Thymus (tissue), 11 donors: ENCODE data around the gene PYGL. TPM values are rescaled to one million over a fixed set of nuclear protein-coding genes. Genes with fewer than 3 reads are reported as not detected.
A peak's percentile ranks its signal among the peaks of the same experiment; 100 is the strongest.
"Not testable (repeated sequence)": the region's sequence is repeated elsewhere in the genome, so short reads cannot be mapped to it uniquely, and the experiment has no call there.

Experiments
- DNase-seq, 9 donors: peaks; one replicate each; pipeline ENCODE4 v3.0.0-alpha.2; 2013; ENCODE audit warnings: low spot score in 9 of 9, low read depth in 6 of 9, missing footprints in 1 of 9
- H3K27ac ChIP-seq, 2 donors: one replicate each; pipeline ENCODE4 v1.5.1; 2013; ENCODE audit warnings: control low read depth in 1 of 2, low read depth in 1 of 2, low read length in 1 of 2, mild to moderate bottlenecking in 1 of 2, moderate library complexity in 1 of 2
- H3K27me3 ChIP-seq, 2 donors: one replicate each; pipeline ENCODE4 v1.5.1; 2013; ENCODE audit warnings: low read length in 1 of 2; ENCODE audit not compliant: control insufficient read depth in 2 of 2, insufficient read depth in 1 of 2
- H3K36me3 ChIP-seq, 2 donors: one replicate each; pipeline ENCODE4 v1.5.1; 2013; ENCODE audit warnings: low read length in 1 of 2, mild to moderate bottlenecking in 1 of 2, moderate library complexity in 1 of 2; ENCODE audit not compliant: control insufficient read depth in 2 of 2, insufficient read depth in 2 of 2
- H3K4me1 ChIP-seq, 2 donors: one replicate each; pipeline ENCODE4 v1.5.1; 2013; ENCODE audit warnings: low read length in 2 of 2; ENCODE audit not compliant: control insufficient read depth in 2 of 2, insufficient read depth in 2 of 2
- H3K4me3 ChIP-seq, 2 donors: one replicate each; pipeline ENCODE4 v1.5.1; 2013; ENCODE audit warnings: low read length in 2 of 2, control low read depth in 1 of 2, mild to moderate bottlenecking in 1 of 2
- H3K9me3 ChIP-seq, 2 donors: one replicate each; pipeline ENCODE4 v1.5.1; 2013; ENCODE audit warnings: low read length in 1 of 2, mild to moderate bottlenecking in 1 of 2; ENCODE audit not compliant: control insufficient read depth in 2 of 2, insufficient read depth in 1 of 2
- WGBS: extraction: QIAGEN DNeasy Blood & Tissue Kit; methylation state at CpG from one replicate; pipeline ENCODE4 v1.1.7; 2013; 5-methylcytosine and 5-hydroxymethylcytosine counted together
- polyA plus RNA-seq: library from polyadenylated mRNA; stranded (reverse); fragments of 200-250 nt; gene quantifications from one replicate; pipeline ENCODE4 v1.2.3, GENCODE V29; 2013
- total RNA-seq: library from RNA; stranded (reverse); fragments of 120-200 nt; gene quantifications from one replicate; pipeline ENCODE4 v1.2.4, GENCODE V29; 2013
- donor health status: healthy.

PYGL gene
- total and polyA plus RNA-seq, 2 donors: 6.8 to 27.5 TPM

DNA sequence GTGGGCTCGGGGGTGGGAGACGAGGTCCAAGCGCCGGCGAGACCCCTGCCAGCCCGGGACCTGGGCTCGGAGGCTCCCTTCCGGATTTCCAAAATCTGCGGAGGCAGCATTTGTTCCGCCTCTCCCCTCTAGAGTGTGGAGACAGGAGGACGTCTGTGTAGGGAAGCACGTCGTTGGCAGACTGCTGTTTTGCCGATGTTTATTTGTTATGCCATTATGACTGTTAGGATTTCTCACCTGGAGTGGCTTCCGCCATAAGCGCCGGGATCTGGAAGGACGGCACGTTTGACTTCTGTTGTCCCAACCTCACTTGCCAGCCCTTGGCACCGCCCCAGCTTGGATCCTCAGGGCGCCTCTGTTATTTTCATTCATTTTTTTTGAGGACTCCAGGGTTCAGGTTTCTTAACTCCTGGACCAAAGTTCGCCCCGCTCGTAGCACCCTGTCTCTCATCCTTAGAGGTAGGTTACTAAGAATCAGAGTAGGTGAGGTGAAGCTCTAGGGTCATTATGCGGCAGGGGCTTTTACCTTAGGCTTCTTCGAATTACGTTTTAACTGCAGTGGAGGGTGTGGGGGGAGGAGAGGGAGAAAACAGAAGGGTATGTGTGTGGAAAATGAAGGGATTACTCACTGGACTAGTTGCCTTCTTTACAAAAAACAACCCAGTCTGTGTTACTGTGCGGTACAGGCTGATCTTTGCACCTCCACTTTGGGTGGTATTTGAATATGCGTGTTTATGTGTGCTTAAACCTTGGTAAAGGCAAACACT lies 547 bp upstream of the PYGL start:
- peaks cover 3 to 27% of the 10 kb centered on the region in 2 donors for H3K27me3 ChIP-seq
- H3K9me3 ChIP-seq: no peaks in the 10 kb centered on the region
- WGBS: 14% methylated on average over 29 of the region's 29 CpGs
- H3K4me3 ChIP-seq: peak overlapping the region; percentile 32 to 61
- no peak for DNase-seq
- no peaks in the 10 kb centered on the region for H3K36me3 ChIP-seq
- H3K27ac ChIP-seq: peak overlapping the region in 1 of 2 donors; percentile 81
- peaks cover 13 to 15% of the 10 kb centered on the region in 2 donors for H3K4me1 ChIP-seq

DNA sequence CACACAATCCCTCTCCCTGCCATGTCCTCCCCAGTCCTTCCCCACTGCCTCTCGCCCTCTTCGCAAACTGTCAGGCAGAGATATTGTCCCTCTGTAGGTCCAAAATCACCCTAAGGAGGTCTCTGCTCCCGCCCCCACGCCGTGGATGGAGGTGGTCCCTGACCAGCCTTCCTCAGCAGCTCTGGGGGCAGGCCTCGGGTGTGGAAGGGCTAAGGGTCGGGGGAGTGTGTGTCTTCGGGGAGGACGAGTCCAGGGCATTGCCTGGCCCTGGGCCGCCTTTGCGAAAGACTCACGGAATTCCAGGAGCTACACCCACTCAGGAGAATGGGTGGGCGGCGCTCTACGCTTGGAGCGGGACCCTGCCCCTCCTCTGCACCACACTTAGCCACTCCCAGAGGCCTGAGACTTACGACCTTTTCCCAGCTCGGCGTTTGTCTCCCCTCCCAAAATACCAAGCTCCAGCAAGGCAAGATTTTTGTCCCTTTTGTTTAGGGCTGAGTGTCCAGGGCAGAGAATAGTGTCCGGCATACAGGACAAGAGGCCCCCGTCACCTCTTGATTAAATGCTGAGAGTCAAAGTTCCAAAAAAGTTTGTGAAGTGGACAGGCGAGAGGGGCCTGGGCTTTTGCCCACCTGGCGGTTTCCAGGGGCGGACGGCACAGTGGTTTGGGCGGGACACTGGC lies 881 bp downstream of the PYGL start:
- Histone ChIP-seq H3K27me3 (peaks cover 3 to 27% of the 10 kb centered on the region in 2 donors), H3K4me1 (peaks cover 13 to 15% of the 10 kb centered on the region in 2 donors), H3K27ac (peak overlapping the region in 1 of 2 donors; percentile 46), H3K36me3 (no peaks in the 10 kb centered on the region), H3K4me3 (peak overlapping the region; percentile 38 to 61), H3K9me3 (no peaks in the 10 kb centered on the region)
- no peak for DNase-seq
- 14% methylated on average over 26 of the region's 26 CpGs for WGBS

DNA sequence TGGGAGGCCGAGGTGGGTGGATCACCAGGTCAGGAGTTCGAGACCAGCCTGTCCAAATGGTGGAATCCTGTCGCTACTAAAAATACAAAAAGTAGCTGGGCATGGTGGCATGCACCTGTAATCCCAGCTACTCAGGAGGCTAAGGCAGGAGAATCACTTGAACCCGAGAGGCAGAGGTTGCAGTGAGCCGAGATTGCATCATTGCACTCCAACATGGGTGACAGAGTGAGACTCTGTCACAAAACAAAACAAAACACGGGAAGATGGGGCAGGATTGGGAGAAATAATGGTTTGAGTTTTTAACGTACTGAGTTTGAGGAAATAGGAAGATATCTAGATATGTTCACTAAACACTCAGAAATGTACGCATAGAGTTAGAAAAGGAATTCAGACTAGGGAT lies 2.6 kb downstream of the PYGL start:
- H3K4me3 ChIP-seq, H3K27ac ChIP-seq, H3K36me3 ChIP-seq, H3K9me3 ChIP-seq, DNase-seq: not testable (repeated sequence)
- WGBS: 98% methylated on average over 8 of the region's 8 CpGs
- H3K4me1 ChIP-seq: peaks cover 13 to 15% of the 10 kb centered on the region in 2 donors
- peaks cover 3 to 27% of the 10 kb centered on the region in 2 donors for H3K27me3 ChIP-seq

DNA sequence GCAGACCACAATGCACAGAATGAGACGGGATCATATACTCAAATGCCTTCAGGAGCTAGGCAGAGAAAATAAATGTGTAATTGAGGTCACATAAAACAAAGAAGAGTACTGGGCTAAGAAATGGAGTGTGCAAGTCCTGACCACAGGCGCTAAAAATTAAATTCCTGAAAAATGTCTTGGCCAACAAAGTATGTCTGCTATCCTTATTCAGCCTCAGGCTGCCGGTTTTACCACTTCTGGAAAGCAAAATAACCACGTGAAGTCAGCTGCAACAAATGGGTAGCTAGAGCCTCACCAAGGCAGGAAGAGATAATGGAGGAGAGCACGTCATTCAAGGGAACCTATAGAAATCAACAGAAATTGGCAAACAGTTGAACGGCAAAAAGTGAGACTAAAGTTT lies 3.1 kb downstream of the PYGL start:
- Histone ChIP-seq H3K27me3 (peaks cover 3 to 27% of the 10 kb centered on the region in 2 donors), H3K4me1 (peaks cover 13 to 15% of the 10 kb centered on the region in 2 donors), H3K36me3 (no peaks in the 10 kb centered on the region), H3K4me3 (no peak overlapping the region), H3K27ac (no peak overlapping the region), H3K9me3 (no peaks in the 10 kb centered on the region)
- 87% methylated on average over 6 of the region's 6 CpGs for WGBS
- DNase-seq: no peak

- no peak overlapping the region for H3K27ac ChIP-seq
- no peaks in the 10 kb centered on the region for H3K9me3 ChIP-seq
- no peak for DNase-seq
- WGBS: 95% methylated on average over 4 of the region's 4 CpGs
- no peak overlapping the region for H3K4me3 ChIP-seq
- no peaks in the 10 kb centered on the region for H3K36me3 ChIP-seq
- H3K4me1 ChIP-seq: no peaks in the 10 kb centered on the region
- peaks cover 0 to 4% of the 10 kb centered on the region in 2 donors for H3K27me3 ChIP-seq
These were observed 6.5 kb downstream of the PYGL start for GRCh38 chr14:50937800-50938199.

GRCh38 chr14:50937325-50937724 lies 7.0 kb downstream of the PYGL start:
- Histone ChIP-seq H3K4me1 (no peaks in the 10 kb centered on the region), H3K27ac (no peak overlapping the region), H3K4me3 (no peak overlapping the region), H3K27me3 (peaks cover 0 to under 1% of the 10 kb centered on the region in 2 donors), H3K36me3 (no peaks in the 10 kb centered on the region), H3K9me3 (no peaks in the 10 kb centered on the region)
- 53% methylated on average over 2 of the region's 2 CpGs for WGBS
- no peak for DNase-seq

- Histone ChIP-seq H3K4me1 (no peaks in the 10 kb centered on the region), H3K4me3 (no peak overlapping the region)
- DNase-seq: no peak
These were observed 7.4 kb downstream of the PYGL start for GRCh38 chr14:50936882-50937281.

GRCh38 chr14:50936016-50936340 lies 8.3 kb downstream of the PYGL start:
- Histone ChIP-seq H3K4me1 (no peaks in the 10 kb centered on the region), H3K36me3 (no peaks in the 10 kb centered on the region), H3K4me3 (no peak overlapping the region), H3K27me3 (no peaks in the 10 kb centered on the region), H3K9me3 (no peaks in the 10 kb centered on the region), H3K27ac (no peak overlapping the region)
- DNase-seq: no peak
- 95% methylated on average over 2 of the region's 2 CpGs for WGBS

More at GRCh38 chr14:50936882-50937281, 7.4 kb downstream of the PYGL start:
- WGBS: 68% methylated on average over 2 of the region's 2 CpGs
- H3K36me3 ChIP-seq: no peaks in the 10 kb centered on the region
- no peaks in the 10 kb centered on the region for H3K9me3 ChIP-seq
- H3K27me3 ChIP-seq: no peaks in the 10 kb centered on the region
- no peak overlapping the region for H3K27ac ChIP-seq
